GM19025 (cell line): ENCODE measurements around the gene GLS.

ENCODE experiments used
- ATAC-seq: cut with Tn5 transposase; IDR thresholded peaks from one replicate; pipeline ENCODE4 v1.9.1; 2021; ENCODE audit warnings: mild to moderate bottlenecking, low read depth, moderate library complexity; ENCODE audit not compliant: unreplicated experiment

The GLS gene

DNA sequence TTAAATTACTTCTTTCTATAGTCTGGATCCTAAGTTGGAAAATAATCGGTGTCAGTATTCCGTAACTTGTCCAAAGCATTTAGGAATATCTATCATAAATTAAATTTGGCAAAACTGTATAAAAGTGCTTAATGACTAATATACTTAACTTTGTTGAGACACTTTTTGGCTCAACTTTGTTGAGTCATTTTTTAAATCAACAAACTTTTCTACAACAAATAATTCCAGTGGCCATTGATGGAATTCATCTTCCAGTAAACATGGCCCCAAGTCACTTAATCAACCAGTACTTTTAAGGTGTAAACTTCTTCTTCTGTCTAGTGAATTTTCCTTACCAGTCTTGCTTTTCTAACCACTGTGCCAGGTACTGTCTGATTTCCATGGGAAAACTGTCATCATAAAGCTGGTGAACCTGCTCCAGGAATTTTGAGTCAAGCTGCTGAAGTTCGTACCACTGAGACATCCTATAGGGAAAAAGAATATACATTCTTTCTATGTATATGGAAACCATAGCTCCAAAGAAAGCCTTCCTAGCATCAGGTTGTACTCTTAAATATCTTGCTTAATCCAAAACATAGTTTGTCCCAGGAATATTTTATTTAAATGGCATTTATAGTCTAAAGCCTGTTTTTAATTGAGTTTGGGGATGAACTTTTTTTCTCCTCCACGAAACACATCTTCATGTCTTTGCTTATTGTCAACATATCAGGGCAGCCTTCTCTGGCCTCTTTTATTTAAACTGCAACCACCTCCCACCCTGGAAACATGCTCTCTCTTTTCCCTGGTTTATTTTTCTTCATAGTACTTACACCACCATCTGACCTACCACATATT, 129.1 kb downstream of the GLS start:
- no peak for ATAC-seq

- ATAC-seq: no peak
Observed at GRCh38 chr2:191010887-191011885, 130.6 kb downstream of the GLS start.

- ATAC-seq: no peak
Observed at GRCh38 chr2:191012346-191012745, 131.7 kb downstream of the GLS start.

- no peak for ATAC-seq
Observed at GRCh38 chr2:191012845-191013681, 132.4 kb downstream of the GLS start.

DNA sequence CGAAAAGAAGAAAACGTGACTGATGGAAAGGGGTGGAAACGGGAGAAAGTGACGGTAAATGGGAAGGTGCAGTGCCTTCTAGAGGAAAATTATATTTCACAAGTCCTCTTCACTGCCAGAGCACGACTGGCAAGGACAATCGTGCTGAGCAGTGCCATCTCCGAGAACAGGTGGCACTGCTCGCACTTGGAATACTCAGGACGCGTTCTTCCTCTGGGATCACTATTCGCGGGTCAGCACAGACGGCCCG, 133.0 kb downstream of the GLS start:
- ATAC-seq: no peak

GRCh38 chr2:191013932-191014652, 133.5 kb downstream of the GLS start, which contains the start of gene STAT1:
Gene STAT1, minus strand, starts transcription at chr2:191014171. Its CDS starts 4,168 bp downstream, at chr2:191010003.
- ATAC-seq: peak; percentile 85

- no peak for ATAC-seq
Observed at GRCh38 chr2:191014653-191015020, 134.0 kb downstream of the GLS start.
